BLaER1 treated with 17β-estradiol and CSF1 and Interleukin-3, amounts not matched to agents 10 nM and 100 nM (cell line): ENCODE data around the gene HOXA9.

Experiments used
- H3K27ac ChIP-seq, 11 experiments: shearing (Covaris generic); formaldehyde crosslinking; 2 replicates each; pipeline ENCODE4 v1.8.1; 2022
- H3K27me3 ChIP-seq, 11 experiments: shearing (Covaris generic); formaldehyde crosslinking; 2 replicates each; pipeline ENCODE4 v1.8.1; 2022
- H3K36me3 ChIP-seq, 11 experiments: shearing (Covaris generic); formaldehyde crosslinking; 2 replicates each; pipeline ENCODE4 v1.8.1; 2022
- H3K4me1 ChIP-seq, 10 experiments: shearing (Covaris generic); formaldehyde crosslinking; 2 replicates each; pipeline ENCODE4 v1.8.1; 2022
- H3K4me2 ChIP-seq, 11 experiments: shearing (Covaris generic); formaldehyde crosslinking; 2 replicates each; pipeline ENCODE4 v1.8.1; 2022
- H3K4me3 ChIP-seq, 10 experiments: shearing (Covaris generic); formaldehyde crosslinking; 2 replicates each; pipeline ENCODE4 v1.8.1; 2022
- H3K9ac ChIP-seq, 11 experiments: shearing (Covaris generic); formaldehyde crosslinking; 2 replicates each; pipeline ENCODE4 v1.8.1; 2022
- H3K9me3 ChIP-seq, 11 experiments: shearing (Covaris generic); formaldehyde crosslinking; replicated peaks in 1 of 11; 2 replicates each; pipeline ENCODE4 v1.8.1; 2022
- H4K20me1 ChIP-seq, 11 experiments: shearing (Covaris generic); formaldehyde crosslinking; 2 replicates each; pipeline ENCODE4 v1.8.1; 2022
- Cebpa-rat ChIP-seq, 11 experiments: shearing (Covaris generic); IDR thresholded peaks; 2 replicates each; pipeline ENCODE4 v1.8.1; 2022

Gene HOXA9

DNA sequence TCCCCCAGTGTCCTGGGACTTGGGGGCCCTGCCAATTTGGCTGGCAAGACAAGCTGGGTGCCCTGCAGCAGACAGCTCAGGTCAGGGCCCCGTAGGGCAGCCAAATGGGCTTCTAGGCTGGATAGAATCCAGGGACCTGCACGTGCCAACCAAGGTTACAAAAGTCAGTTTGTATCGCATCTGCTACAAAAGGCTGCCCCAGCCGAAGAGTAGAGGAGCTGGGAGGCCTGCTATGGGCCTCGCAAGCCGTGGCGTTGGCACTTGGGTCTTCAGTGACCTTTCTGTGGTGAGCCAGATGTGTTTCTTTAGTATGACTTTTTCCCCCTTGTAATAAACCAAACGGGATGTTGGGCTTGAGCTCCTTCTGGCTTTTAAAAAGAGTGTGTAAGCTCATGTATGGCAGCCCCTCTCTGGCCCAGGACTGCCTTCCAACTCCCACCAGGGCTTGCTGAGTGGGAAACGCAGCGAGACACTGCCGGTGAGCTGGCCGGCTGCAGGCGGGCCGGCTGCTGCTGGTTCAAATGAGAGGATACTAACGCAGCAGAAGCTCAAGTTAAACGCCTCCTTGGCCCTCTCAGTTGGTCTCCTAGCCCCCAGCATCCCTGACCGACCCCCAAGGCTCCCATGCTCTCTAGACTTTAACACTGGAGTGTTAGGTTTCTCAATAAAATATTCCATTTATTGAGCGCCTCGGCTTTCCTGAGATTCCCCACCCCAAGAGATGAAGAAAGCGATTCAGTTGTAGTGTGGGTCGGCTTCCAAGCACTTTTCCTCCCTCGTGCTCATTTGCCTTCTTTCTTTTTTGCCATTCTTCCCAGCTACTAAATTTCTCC is 11.8 kb upstream of the HOXA9 start:
- H3K9ac ChIP-seq, result no peak overlapping the region
- peaks cover 23 to 43% (median 30%) of the 10 kb centered on the region in 11 experiments for H3K9me3 ChIP-seq
- H3K27me3 ChIP-seq, result peaks cover 100% of the 10 kb centered on the region in 11 experiments
- H3K36me3 ChIP-seq, result no peaks in the 10 kb centered on the region
- peaks cover 0 to 7% (median 0%) of the 10 kb centered on the region in 10 experiments; a peak in 3 of 20 replicates for H3K4me1 ChIP-seq
- no peak overlapping the region for H3K4me2 ChIP-seq
- H3K27ac ChIP-seq, result no peak overlapping the region
- no peak for TF ChIP-seq Cebpa-rat (IDR thresholded peaks at IDR 0.05)
- H3K4me3 ChIP-seq, result no peak overlapping the region
- peaks cover 0 to 61% (median 41%) of the 10 kb centered on the region in 11 experiments; a peak in 17 of 22 replicates for H4K20me1 ChIP-seq

DNA sequence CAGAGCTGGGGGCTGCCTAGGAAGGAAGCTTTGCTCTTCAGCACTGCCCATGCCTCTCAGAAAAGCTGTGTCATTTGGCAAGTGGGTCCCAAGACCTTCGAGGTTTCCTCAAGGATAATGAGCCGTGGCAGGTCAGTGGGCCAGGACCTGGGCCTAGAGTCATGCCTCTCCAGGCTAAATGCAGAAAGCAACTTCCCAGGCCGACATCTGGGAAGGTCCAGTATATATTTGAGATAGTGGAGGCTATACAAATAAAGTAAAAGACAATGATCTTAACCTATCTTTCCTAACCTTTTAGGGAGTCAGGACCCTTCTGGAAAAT is 11.1 kb upstream of the HOXA9 start:
- no peaks in the 10 kb centered on the region for H3K36me3 ChIP-seq
- no peak overlapping the region for H3K9ac ChIP-seq
- H3K4me3 ChIP-seq, result no peak overlapping the region
- H3K27me3 ChIP-seq, result peaks cover 100% of the 10 kb centered on the region in 11 experiments
- peaks cover 0 to 68% (median 42%) of the 10 kb centered on the region in 11 experiments; a peak in 17 of 22 replicates for H4K20me1 ChIP-seq
- no peak overlapping the region for H3K27ac ChIP-seq
- peaks cover 0 to 7% (median 0%) of the 10 kb centered on the region in 10 experiments; a peak in 3 of 20 replicates for H3K4me1 ChIP-seq
- TF ChIP-seq Cebpa-rat (IDR thresholded peaks at IDR 0.05), result no peak
- peaks cover 23 to 46% (median 33%) of the 10 kb centered on the region in 11 experiments for H3K9me3 ChIP-seq
- no peak overlapping the region for H3K4me2 ChIP-seq

DNA sequence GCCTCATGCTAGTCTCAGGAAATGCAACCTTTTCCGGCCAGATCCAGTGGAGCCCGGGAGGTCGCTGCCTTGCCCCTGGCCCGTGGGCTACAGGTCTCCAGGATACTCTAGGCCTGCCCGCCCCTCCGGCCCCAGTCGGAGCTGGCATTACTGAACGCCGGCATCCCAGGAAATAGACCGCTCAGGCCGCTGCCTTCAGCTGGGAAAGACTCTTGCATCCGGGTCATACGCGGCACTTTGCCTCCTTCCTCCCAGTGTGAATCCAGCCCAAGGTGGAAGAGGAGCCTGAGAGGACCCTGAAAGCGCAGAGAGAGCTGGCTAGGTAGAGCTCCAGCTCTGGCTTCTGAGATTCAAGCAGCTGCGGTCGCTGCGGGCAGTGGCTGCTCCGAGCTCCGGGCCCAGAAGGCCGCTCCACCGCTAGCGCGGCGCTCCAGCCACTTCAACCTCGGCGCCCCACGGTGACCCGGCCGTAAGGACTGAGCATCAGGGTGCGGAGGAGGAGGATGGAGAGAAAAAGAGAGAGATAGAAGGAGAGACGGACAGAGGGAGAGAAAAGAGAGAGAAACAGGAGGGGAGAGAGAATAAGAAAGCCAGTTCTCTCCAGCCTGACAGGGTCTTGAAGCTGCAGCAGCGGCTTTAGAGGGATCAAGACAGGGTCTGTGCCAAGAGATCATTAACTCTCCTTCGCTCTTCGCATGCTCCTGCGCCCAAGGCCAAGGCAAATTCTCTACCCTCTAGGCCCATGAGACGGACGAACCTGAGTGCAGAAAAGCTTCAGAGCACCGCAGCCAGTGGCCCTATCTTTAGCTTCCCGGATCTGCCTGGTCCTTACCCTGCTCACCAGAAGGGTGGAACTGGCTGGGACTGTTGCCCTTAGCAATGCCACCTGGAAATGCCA is 10.5 kb upstream of the HOXA9 start:
- Histone ChIP-seq H3K36me3 (no peaks in the 10 kb centered on the region), H3K27ac (no peak overlapping the region), H3K27me3 (peaks cover 100% of the 10 kb centered on the region in 11 experiments), H3K9me3 (peaks cover 23 to 46% (median 33%) of the 10 kb centered on the region in 11 experiments), H3K4me2 (no peak overlapping the region), H3K4me3 (no peak overlapping the region), H3K4me1 (peaks cover 0 to 10% (median 0%) of the 10 kb centered on the region in 10 experiments; a peak in 3 of 20 replicates), H4K20me1 (peaks cover 0 to 72% (median 48%) of the 10 kb centered on the region in 11 experiments; a peak in 18 of 22 replicates), H3K9ac (no peak overlapping the region)
- TF ChIP-seq Cebpa-rat (IDR thresholded peaks at IDR 0.05), result no peak

GRCh38 chr7:27174874-27175625 is 9.7 kb upstream of the HOXA9 start:
- no peak overlapping the region for H3K27ac ChIP-seq
- no peak overlapping the region for H3K4me3 ChIP-seq
- H3K9ac ChIP-seq, result no peak overlapping the region
- no peak for TF ChIP-seq Cebpa-rat (IDR thresholded peaks at IDR 0.05)
- H3K27me3 ChIP-seq, result peaks cover 100% of the 10 kb centered on the region in 11 experiments
- peaks cover 0 to 72% (median 50%) of the 10 kb centered on the region in 11 experiments; a peak in 18 of 22 replicates for H4K20me1 ChIP-seq
- H3K9me3 ChIP-seq, result peaks cover 23 to 42% (median 33%) of the 10 kb centered on the region in 11 experiments
- peaks cover 0 to 10% (median 0%) of the 10 kb centered on the region in 10 experiments; a peak in 3 of 20 replicates for H3K4me1 ChIP-seq
- no peak overlapping the region for H3K4me2 ChIP-seq
- H3K36me3 ChIP-seq, result no peaks in the 10 kb centered on the region

- no peak within 1 kb of the TSS for H3K27ac ChIP-seq
- H4K20me1 ChIP-seq, result peaks cover 0 to 79% (median 58%) of the 10 kb centered on the region in 11 experiments; a peak in 18 of 22 replicates
- H3K4me1 ChIP-seq, result peaks cover 0 to 10% (median 0%) of the 10 kb centered on the region in 10 experiments; a peak in 4 of 20 replicates
- H3K4me3 ChIP-seq, result peak within 1 kb of the TSS; percentile 4 to 60 (median 42); a peak in 16 of 20 replicates
- no peak for TF ChIP-seq Cebpa-rat (IDR thresholded peaks at IDR 0.05)
- H3K9ac ChIP-seq, result no peak within 1 kb of the TSS
- peak within 1 kb of the TSS; percentile 24 to 72 (median 50); a peak in 19 of 22 replicates for H3K4me2 ChIP-seq
- peaks cover 23 to 33% (median 26%) of the 10 kb centered on the region in 11 experiments for H3K9me3 ChIP-seq
- no peaks in the 10 kb centered on the region for H3K36me3 ChIP-seq
- peaks cover 100% of the 10 kb centered on the region in 11 experiments for H3K27me3 ChIP-seq
Observed at GRCh38 chr7:27173956-27174873, 8.9 kb upstream of the HOXA9 start, which contains the start of gene HOXA10. HOXA10 (minus strand) TSS chr7:27174320; CDS start chr7:27174306, 14 bp downstream.

GRCh38 chr7:27173511-27173955 is 8.2 kb upstream of the HOXA9 start:
- Histone ChIP-seq H3K4me1 (peaks cover 0 to 10% (median 0%) of the 10 kb centered on the region in 10 experiments; a peak in 4 of 20 replicates), H3K9ac (no peak overlapping the region), H3K4me3 (peak overlapping the region; percentile 4 to 60 (median 42); a peak in 16 of 20 replicates), H3K36me3 (no peaks in the 10 kb centered on the region), H3K4me2 (peak overlapping the region; percentile 24 to 72 (median 50); a peak in 19 of 22 replicates), H3K9me3 (peaks cover 23 to 33% (median 26%) of the 10 kb centered on the region in 11 experiments), H3K27ac (no peak overlapping the region), H4K20me1 (peaks cover 0 to 86% (median 65%) of the 10 kb centered on the region in 11 experiments; a peak in 18 of 22 replicates), H3K27me3 (peaks cover 100% of the 10 kb centered on the region in 11 experiments)
- no peak for TF ChIP-seq Cebpa-rat (IDR thresholded peaks at IDR 0.05)

- Histone ChIP-seq H3K4me2 (peak overlapping the region; percentile 24 to 72 (median 50); a peak in 19 of 22 replicates), H4K20me1 (peaks cover 0 to 91% (median 71%) of the 10 kb centered on the region in 11 experiments; a peak in 18 of 22 replicates), H3K4me3 (peak overlapping the region; percentile 4 to 60 (median 42); a peak in 16 of 20 replicates), H3K4me1 (peaks cover 0 to 10% (median 0%) of the 10 kb centered on the region in 10 experiments; a peak in 4 of 20 replicates), H3K27me3 (peaks cover 100% of the 10 kb centered on the region in 11 experiments), H3K27ac (no peak overlapping the region), H3K9me3 (peaks cover 23 to 38% (median 26%) of the 10 kb centered on the region in 11 experiments), H3K36me3 (no peaks in the 10 kb centered on the region), H3K9ac (no peak overlapping the region)
- no peak for TF ChIP-seq Cebpa-rat (IDR thresholded peaks at IDR 0.05)
Observed at GRCh38 chr7:27172823-27173510, 7.6 kb upstream of the HOXA9 start.
